Measurements from ENCODE around the gene CDC14A.

Gene CDC14A

GRCh38 chr1:100391675-100392074, 39.4 kb downstream of the CDC14A start:
- no peak overlapping the region for H2BK12ac ChIP-seq (ENCODE audit: low read length in 2 of 2)
- H2AK5ac ChIP-seq (ENCODE audit: low read length, severe bottlenecking), result no peak overlapping the region
- peaks cover 2% of the 10 kb centered on the region for H3K4me1 ChIP-seq (ENCODE audit: control insufficient read depth, insufficient read depth, low read depth, low read length)
- no peak overlapping the region for H3K18ac ChIP-seq (ENCODE audit: low read depth in 1 of 2, low read length in 2 of 2)
- no peak overlapping the region for H3K4me2 ChIP-seq (ENCODE audit: low read length, poor library complexity, severe bottlenecking)
- H4K91ac ChIP-seq (ENCODE audit: low read length), result no peak overlapping the region
- no peak overlapping the region for H2BK120ac ChIP-seq (ENCODE audit: low read depth, low read length)
- WGBS, result 100% methylated on average over 1 of the region's 1 CpG
- no peaks in the 10 kb centered on the region for H3K9me3 ChIP-seq (ENCODE audit: control insufficient read depth, low read length)
- H2BK5ac ChIP-seq (ENCODE audit: low read depth, low read length, poor library complexity, severe bottlenecking), result no peak overlapping the region
- H3K9ac ChIP-seq (ENCODE audit: low read length), result no peak overlapping the region
- H3K14ac ChIP-seq (ENCODE audit: low read length in 2 of 2), result no peak overlapping the region
- no peak for DNase-seq
- no peak overlapping the region for H3K27ac ChIP-seq (ENCODE audit: low read length, poor library complexity, severe bottlenecking)
- H3K4me3 ChIP-seq (ENCODE audit: insufficient read depth in 1 of 2, low read depth in 1 of 2, low read length in 2 of 2), result no peak overlapping the region
- peaks cover 0 to 4% of the 10 kb centered on the region in 2 experiments for H3K36me3 ChIP-seq (ENCODE audit: control insufficient read depth in 1 of 2, insufficient read depth in 2 of 2, low read depth in 1 of 2, low read length in 2 of 2)
- H3K79me1 ChIP-seq (replicated peaks; ENCODE audit: low read length, poor library complexity, severe bottlenecking), result peaks cover 5% of the 10 kb centered on the region
- H3K23ac ChIP-seq (ENCODE audit: low read length in 2 of 2), result peak overlapping the region in 1 of 2 experiments; percentile 40
- H2BK15ac ChIP-seq (ENCODE audit: low read depth, poor library complexity, severe bottlenecking), result no peak overlapping the region
- H2AFZ ChIP-seq (ENCODE audit: low read depth, low read length), result no peak overlapping the region
- no peak overlapping the region for H4K8ac ChIP-seq (ENCODE audit: low read length)
- no peaks in the 10 kb centered on the region for H3K27me3 ChIP-seq (ENCODE audit: control insufficient read depth in 1 of 2, insufficient read depth in 1 of 2, low read length in 2 of 2)
- H3K4ac ChIP-seq (ENCODE audit: low read depth in 1 of 2, low read length in 2 of 2), result no peak overlapping the region

GRCh38 chr1:100392756-100393155, 40.5 kb downstream of the CDC14A start:
- H3K27ac ChIP-seq (ENCODE audit: low read length, poor library complexity, severe bottlenecking), result no peak overlapping the region
- H3K4me2 ChIP-seq (ENCODE audit: low read length, poor library complexity, severe bottlenecking), result no peak overlapping the region
- no peak overlapping the region for H3K4me3 ChIP-seq (ENCODE audit: insufficient read depth in 1 of 2, low read depth in 1 of 2, low read length in 2 of 2)
- H2BK5ac ChIP-seq (ENCODE audit: low read depth, low read length, poor library complexity, severe bottlenecking), result no peak overlapping the region
- H4K8ac ChIP-seq (ENCODE audit: low read length), result no peak overlapping the region
- H2BK15ac ChIP-seq (ENCODE audit: low read depth, poor library complexity, severe bottlenecking), result no peak overlapping the region
- H2BK120ac ChIP-seq (ENCODE audit: low read depth, low read length), result no peak overlapping the region
- no peak overlapping the region for H2AK5ac ChIP-seq (ENCODE audit: low read length, severe bottlenecking)
- peaks cover 5% of the 10 kb centered on the region for H3K79me1 ChIP-seq (replicated peaks; ENCODE audit: low read length, poor library complexity, severe bottlenecking)
- DNase-seq, result no peak
- WGBS, result 93% methylated on average over 4 of the region's 5 CpGs
- no peaks in the 10 kb centered on the region for H3K9me3 ChIP-seq (ENCODE audit: control insufficient read depth, low read length)
- no peak overlapping the region for H3K18ac ChIP-seq (ENCODE audit: low read depth in 1 of 2, low read length in 2 of 2)
- no peak overlapping the region for H3K4ac ChIP-seq (ENCODE audit: low read depth in 1 of 2, low read length in 2 of 2)
- no peak overlapping the region for H2AFZ ChIP-seq (ENCODE audit: low read depth, low read length)
- H3K36me3 ChIP-seq (ENCODE audit: control insufficient read depth in 1 of 2, insufficient read depth in 2 of 2, low read depth in 1 of 2, low read length in 2 of 2), result peaks cover 0 to 4% of the 10 kb centered on the region in 2 experiments
- no peak overlapping the region for H2BK12ac ChIP-seq (ENCODE audit: low read length in 2 of 2)
- no peak overlapping the region for H3K14ac ChIP-seq (ENCODE audit: low read length in 2 of 2)
- no peak overlapping the region for H4K91ac ChIP-seq (ENCODE audit: low read length)
- peaks cover 2% of the 10 kb centered on the region for H3K4me1 ChIP-seq (ENCODE audit: control insufficient read depth, insufficient read depth, low read depth, low read length)
- no peak overlapping the region for H3K23ac ChIP-seq (ENCODE audit: low read length in 2 of 2)
- H3K9ac ChIP-seq (ENCODE audit: low read length), result no peak overlapping the region
- H3K27me3 ChIP-seq (ENCODE audit: control insufficient read depth in 1 of 2, insufficient read depth in 1 of 2, low read length in 2 of 2), result no peaks in the 10 kb centered on the region

DNA sequence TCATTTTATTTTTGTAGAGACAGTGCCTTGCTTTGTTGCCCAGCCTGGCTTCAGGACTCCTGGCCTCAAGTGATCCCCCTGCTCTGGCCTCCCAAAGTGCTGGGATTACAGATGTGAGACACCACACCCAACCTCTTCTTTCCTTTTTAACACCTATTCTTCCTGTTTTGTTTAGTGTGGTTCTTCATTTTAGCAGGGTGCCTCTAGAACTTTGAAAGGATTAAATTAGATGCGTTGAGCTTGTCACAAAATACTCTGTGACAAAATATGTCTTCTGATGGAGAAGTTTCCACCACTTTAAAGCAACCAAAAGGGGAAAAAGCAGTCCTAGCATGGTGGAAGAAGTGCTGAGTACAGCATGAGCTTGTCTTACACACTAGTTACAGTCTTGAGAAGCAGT, 42.0 kb downstream of the CDC14A start:
- Histone ChIP-seq H3K4me3 (ENCODE audit: insufficient read depth in 1 of 2, low read depth in 1 of 2, low read length in 2 of 2) (no peak overlapping the region), H3K4me2 (ENCODE audit: low read length, poor library complexity, severe bottlenecking) (no peak overlapping the region), H3K27me3 (ENCODE audit: control insufficient read depth in 1 of 2, insufficient read depth in 1 of 2, low read length in 2 of 2) (no peaks in the 10 kb centered on the region), H2BK12ac (ENCODE audit: low read length in 2 of 2) (no peak overlapping the region), H3K9ac (ENCODE audit: low read length) (no peak overlapping the region), H3K23ac (ENCODE audit: low read length in 2 of 2) (no peak overlapping the region), H3K9me3 (ENCODE audit: control insufficient read depth, low read length) (no peaks in the 10 kb centered on the region), H3K18ac (ENCODE audit: low read depth in 1 of 2, low read length in 2 of 2) (no peak overlapping the region), H2BK5ac (ENCODE audit: low read depth, low read length, poor library complexity, severe bottlenecking) (no peak overlapping the region), H4K8ac (ENCODE audit: low read length) (no peak overlapping the region), H2AFZ (ENCODE audit: low read depth, low read length) (no peak overlapping the region), H2BK15ac (ENCODE audit: low read depth, poor library complexity, severe bottlenecking) (no peak overlapping the region), H3K79me1 (replicated peaks; ENCODE audit: low read length, poor library complexity, severe bottlenecking) (peaks cover 3% of the 10 kb centered on the region), H2AK5ac (ENCODE audit: low read length, severe bottlenecking) (no peak overlapping the region), H2BK120ac (ENCODE audit: low read depth, low read length) (no peak overlapping the region), H3K14ac (ENCODE audit: low read length in 2 of 2) (no peak overlapping the region), H3K27ac (ENCODE audit: low read length, poor library complexity, severe bottlenecking) (no peak overlapping the region), H3K4me1 (ENCODE audit: control insufficient read depth, insufficient read depth, low read depth, low read length) (no peaks in the 10 kb centered on the region), H3K4ac (ENCODE audit: low read depth in 1 of 2, low read length in 2 of 2) (no peak overlapping the region), H4K91ac (ENCODE audit: low read length) (no peak overlapping the region), H3K36me3 (ENCODE audit: control insufficient read depth in 1 of 2, insufficient read depth in 2 of 2, low read depth in 1 of 2, low read length in 2 of 2) (peaks cover 0 to 4% of the 10 kb centered on the region in 2 experiments)
- WGBS, result 83% methylated on average over 1 of the region's 1 CpG
- no peak for DNase-seq

DNA sequence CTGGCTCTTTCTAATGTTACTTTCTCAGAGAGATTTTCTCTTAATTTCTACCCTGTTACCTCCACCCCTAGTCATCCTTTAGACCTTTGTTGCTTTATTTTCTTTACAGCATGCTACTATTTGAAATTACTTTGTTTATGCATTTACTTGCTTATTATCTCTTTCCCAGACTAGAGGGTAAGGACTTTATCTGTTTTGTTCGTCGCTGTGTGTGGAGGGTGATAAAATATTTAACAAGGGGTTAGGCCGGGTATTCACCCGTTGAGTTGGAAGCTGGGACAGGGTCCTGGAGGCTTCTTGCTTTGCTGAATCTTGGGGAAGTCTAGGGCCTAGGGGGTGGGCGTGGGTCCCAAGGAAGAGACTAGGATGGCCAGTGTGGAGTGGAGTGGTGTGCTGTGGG, 43.6 kb downstream of the CDC14A start:
- Histone ChIP-seq H3K18ac (ENCODE audit: low read depth in 1 of 2, low read length in 2 of 2) (no peak overlapping the region), H3K27me3 (ENCODE audit: control insufficient read depth in 1 of 2, insufficient read depth in 1 of 2, low read length in 2 of 2) (no peaks in the 10 kb centered on the region), H4K8ac (ENCODE audit: low read length) (no peak overlapping the region), H4K91ac (ENCODE audit: low read length) (no peak overlapping the region), H2BK12ac (ENCODE audit: low read length in 2 of 2) (no peak overlapping the region), H2BK5ac (ENCODE audit: low read depth, low read length, poor library complexity, severe bottlenecking) (no peak overlapping the region), H3K79me1 (replicated peaks; ENCODE audit: low read length, poor library complexity, severe bottlenecking) (peaks cover 3% of the 10 kb centered on the region), H3K4ac (ENCODE audit: low read depth in 1 of 2, low read length in 2 of 2) (no peak overlapping the region), H2BK15ac (ENCODE audit: low read depth, poor library complexity, severe bottlenecking) (no peak overlapping the region), H3K9me3 (ENCODE audit: control insufficient read depth, low read length) (no peaks in the 10 kb centered on the region), H3K14ac (ENCODE audit: low read length in 2 of 2) (no peak overlapping the region), H3K9ac (ENCODE audit: low read length) (no peak overlapping the region), H3K27ac (ENCODE audit: low read length, poor library complexity, severe bottlenecking) (no peak overlapping the region), H2AK5ac (ENCODE audit: low read length, severe bottlenecking) (no peak overlapping the region), H3K23ac (ENCODE audit: low read length in 2 of 2) (no peak overlapping the region), H3K36me3 (ENCODE audit: control insufficient read depth in 1 of 2, insufficient read depth in 2 of 2, low read depth in 1 of 2, low read length in 2 of 2) (peaks cover 0 to 4% of the 10 kb centered on the region in 2 experiments), H2AFZ (ENCODE audit: low read depth, low read length) (no peak overlapping the region), H3K4me3 (ENCODE audit: insufficient read depth in 1 of 2, low read depth in 1 of 2, low read length in 2 of 2) (no peak overlapping the region), H3K4me1 (ENCODE audit: control insufficient read depth, insufficient read depth, low read depth, low read length) (no peaks in the 10 kb centered on the region), H2BK120ac (ENCODE audit: low read depth, low read length) (no peak overlapping the region), H3K4me2 (ENCODE audit: low read length, poor library complexity, severe bottlenecking) (no peak overlapping the region)
- 96% methylated on average over 5 of the region's 5 CpGs for WGBS
- DNase-seq, result no peak
